GM06990 (cell line): Measurements from ENCODE around the gene LPIN1.

Experiments
- DNase-seq: peaks from one replicate; pipeline ENCODE4 v3.0.0-alpha.2; 2011; ENCODE audit not compliant: insufficient read length; ENCODE audit errors: extremely low read depth
- H3K27me3 ChIP-seq: replicated peaks from 2 replicates; pipeline ENCODE4 v1.6.0; 2011; ENCODE audit warnings: low read length; ENCODE audit not compliant: control insufficient read depth, insufficient read depth
- H3K36me3 ChIP-seq: 2 replicates; pipeline ENCODE4 v1.5.1; 2011; ENCODE audit warnings: low read length; ENCODE audit not compliant: control insufficient read depth, insufficient read depth
- H3K4me3 ChIP-seq: replicated peaks from 2 replicates; pipeline ENCODE4 v1.5.1; 2011; ENCODE audit warnings: low read depth, mild to moderate bottlenecking, control low read depth, low read length
- CTCF ChIP-seq: IDR thresholded peaks from 2 replicates; pipeline ENCODE4 v1.5.1; 2011; ENCODE audit warnings: low read length, control low read depth, mild to moderate bottlenecking, inconsistent platforms; ENCODE audit not compliant: insufficient read depth, poor library complexity, severe bottlenecking

The LPIN1 gene

GRCh38 chr2:11827547-11827946 lies 81.1 kb downstream of the LPIN1 start:
- DNase-seq, result no peak
- H3K27me3 ChIP-seq, result no peaks in the 10 kb centered on the region
- H3K36me3 ChIP-seq, result peaks cover 12% of the 10 kb centered on the region
- no peak for TF ChIP-seq CTCF
- H3K4me3 ChIP-seq, result no peak overlapping the region

GRCh38 chr2:11828933-11829323 lies 82.5 kb downstream of the LPIN1 start:
- Histone ChIP-seq H3K4me3 (no peak overlapping the region), H3K27me3 (no peaks in the 10 kb centered on the region), H3K36me3 (peaks cover 9% of the 10 kb centered on the region)
- no peak for TF ChIP-seq CTCF
- DNase-seq, result no peak

- peak; percentile 78 for DNase-seq
- no peak overlapping the region for H3K4me3 ChIP-seq
- H3K27me3 ChIP-seq, result no peaks in the 10 kb centered on the region
- H3K36me3 ChIP-seq, result peaks cover 5% of the 10 kb centered on the region
- peak; percentile 74 for TF ChIP-seq CTCF
These were observed 83.0 kb downstream of the LPIN1 start for GRCh38 chr2:11829324-11829946.

- no peaks in the 10 kb centered on the region for H3K27me3 ChIP-seq
- no peaks in the 10 kb centered on the region for H3K36me3 ChIP-seq
- DNase-seq, result peak; percentile 80
- no peak overlapping the region; the same call in 1 of the 2 replicates for H3K4me3 ChIP-seq
- peak; percentile 20 for TF ChIP-seq CTCF
These were observed 83.7 kb downstream of the LPIN1 start for GRCh38 chr2:11829947-11830707.

GRCh38 chr2:11830708-11831301 lies 84.4 kb downstream of the LPIN1 start:
- no peak for TF ChIP-seq CTCF
- H3K4me3 ChIP-seq, result no peak overlapping the region; the same call in 1 of the 2 replicates
- H3K36me3 ChIP-seq, result no peaks in the 10 kb centered on the region
- H3K27me3 ChIP-seq, result no peaks in the 10 kb centered on the region
- no peak for DNase-seq
